Hypothalamus (tissue), 51 donors: ENCODE results near the gene FGF12.
"Not testable (repeated sequence)": the region's sequence is repeated elsewhere in the genome, so short reads cannot be mapped to it uniquely, and the experiment has no call there.

Source experiments
- DNase-seq, 51 donors: peaks; one replicate each; lab custom pipeline; 2025; lab: John Stamatoyannopoulos, UW

The FGF12 gene

GRCh38 chr3:192607798-192608197, 119.5 kb downstream of the FGF12 start:
- DNase-seq, result no peak

GRCh38 chr3:192597913-192598312, 129.4 kb downstream of the FGF12 start:
- DNase-seq, result no peak

GRCh38 chr3:192597506-192597905, 129.8 kb downstream of the FGF12 start:
- DNase-seq, result no peak

- no peak for DNase-seq
Observed at GRCh38 chr3:192578729-192579128, 148.6 kb downstream of the FGF12 start.

GRCh38 chr3:192577811-192578210, 149.5 kb downstream of the FGF12 start:
- no peak for DNase-seq

GRCh38 chr3:192577271-192577670, 150.1 kb downstream of the FGF12 start:
- no peak for DNase-seq

- not testable (repeated sequence) for DNase-seq
Observed at GRCh38 chr3:192576704-192577103, 150.6 kb downstream of the FGF12 start.

- DNase-seq, result no peak
Observed at GRCh38 chr3:192575879-192576506, 151.3 kb downstream of the FGF12 start.

- DNase-seq, result no peak
Observed at GRCh38 chr3:192573240-192573639, 154.1 kb downstream of the FGF12 start.

GRCh38 chr3:192570821-192571791, 156.2 kb downstream of the FGF12 start:
- DNase-seq, result peak in 35 of 51 donors; percentile 1 to 72 (median 13)

GRCh38 chr3:192570315-192570714, 157.0 kb downstream of the FGF12 start:
- no peak for DNase-seq

GRCh38 chr3:192566706-192567290, 160.5 kb downstream of the FGF12 start:
- peak in 47 of 51 donors; percentile 2 to 84 (median 50) for DNase-seq

GRCh38 chr3:192564611-192565010, 162.7 kb downstream of the FGF12 start:
- DNase-seq, result no peak

GRCh38 chr3:192563417-192563816, 163.9 kb downstream of the FGF12 start:
- no peak for DNase-seq

- DNase-seq, result no peak
Observed at GRCh38 chr3:192553707-192554106, 173.6 kb downstream of the FGF12 start.

- no peak for DNase-seq
Observed at GRCh38 chr3:192550356-192550755, 177.0 kb downstream of the FGF12 start.

GRCh38 chr3:192545333-192545732, 182.0 kb downstream of the FGF12 start:
- DNase-seq, result no peak

GRCh38 chr3:192543163-192543562, 184.2 kb downstream of the FGF12 start:
- DNase-seq, result no peak

GRCh38 chr3:192516820-192517219, 210.5 kb downstream of the FGF12 start:
- DNase-seq, result no peak

- DNase-seq, result no peak
Observed at GRCh38 chr3:192515664-192516045, 211.7 kb downstream of the FGF12 start.
